Caco-2 (cell line): ENCODE measurements around the gene HMCN2. TPM values are rescaled to one million over a fixed set of nuclear protein-coding genes. Genes with fewer than 3 reads are reported as not detected.

Source experiments
- BruUV-seq: library from RNA; stranded (reverse); fragments of 400-500 nt; replicated peaks from 2 replicates; lab custom pipeline; 2021; lab: Mats Ljungman, UMichigan
- CTCF ChIA-PET: fragments of 300-600 bp; sonication (Branson Sonifier 250); formaldehyde crosslinking; loops from one replicate; lab custom pipeline; 2022; ENCODE audit warnings: antibody characterized with exemption; lab: Charles Lee
- POLR2A ChIA-PET: fragments of 300-600 bp; sonication (Branson Sonifier 250); formaldehyde crosslinking; loops from one replicate; lab custom pipeline; 2022; ENCODE audit warnings: antibody characterized with exemption; lab: Charles Lee
- DNase-seq, 2 experiments: peaks; one replicate each; pipeline versions ENCODE4 v3.0.0 to v3.0.0-alpha.2; 2020 to 2022
- H3K27me3 ChIP-seq: replicated peaks from 2 replicates; pipeline ENCODE4 v1.6.0; 2011; ENCODE audit warnings: low read length; ENCODE audit not compliant: control insufficient read depth, insufficient read depth
- H3K36me3 ChIP-seq: 2 replicates; pipeline ENCODE4 v1.5.1; 2011; ENCODE audit warnings: low read length; ENCODE audit not compliant: control insufficient read depth, insufficient read depth
- H3K4me1 ChIP-seq: fragments of 250-450 bp; sonication (Bioruptor Pico); 2 replicates; pipeline ENCODE4 v1.5.1; 2020; ENCODE audit warnings: mild to moderate bottlenecking
- H3K4me3 ChIP-seq: 2 replicates; pipeline ENCODE4 v1.5.1; 2011; ENCODE audit warnings: low read depth, mild to moderate bottlenecking, control low read depth, low read length
- H3K9me3 ChIP-seq: fragments of 250-450 bp; sonication (Bioruptor Pico); 2 replicates; pipeline ENCODE4 v1.5.1; 2020; ENCODE audit warnings: mild to moderate bottlenecking, moderate library complexity
- H3K27ac Mint-ChIP-seq: one replicate; pipeline ENCODE4 v1.8.0; 2022; ENCODE audit warnings: mixed read lengths; ENCODE audit not compliant: unreplicated experiment
- H3K27me3 Mint-ChIP-seq: one replicate; pipeline ENCODE4 v1.8.0; 2022; ENCODE audit warnings: mixed read lengths; ENCODE audit not compliant: insufficient read depth, unreplicated experiment
- H3K36me3 Mint-ChIP-seq: one replicate; pipeline ENCODE4 v1.8.0; 2022; ENCODE audit warnings: mild to moderate bottlenecking, mixed read lengths; ENCODE audit not compliant: insufficient read depth, unreplicated experiment
- H3K4me1 Mint-ChIP-seq: one replicate; pipeline ENCODE4 v1.8.0; 2022; ENCODE audit warnings: low read depth, mixed read lengths; ENCODE audit not compliant: unreplicated experiment
- H3K4me3 Mint-ChIP-seq: one replicate; pipeline ENCODE4 v1.8.0; 2022; ENCODE audit warnings: mild to moderate bottlenecking, moderate library complexity, mixed read lengths; ENCODE audit not compliant: unreplicated experiment
- H3K9me3 Mint-ChIP-seq: one replicate; pipeline ENCODE4 v1.8.0; 2022; ENCODE audit warnings: mixed read lengths; ENCODE audit not compliant: unreplicated experiment
- intact Hi-C: fragments of 100-400 bp; cut with micrococcal nuclease; formaldehyde crosslinking; loops from one replicate; pipeline ENCODE4 v1.10.0; 2022; ENCODE audit not compliant: unreplicated experiment
- total RNA-seq: library from RNA; stranded (reverse); gene quantifications from 2 replicates; pipeline ENCODE4 v1.2.3, GENCODE V29; 2022
- TF ChIP-seq, protein P1 (sequence below), 2 experiments: fragments of 200-600 bp in 1 of 2; IDR thresholded peaks; 1 replicate in 1 of 2; 2 replicates in 1 of 2; pipeline versions ENCODE4 v1.5.1 to v1.8.0; 2011 to 2022; ENCODE audit warnings: antibody characterized with exemption in 1 of 2, control low read depth in 1 of 2, inconsistent platforms in 1 of 2, low read depth in 1 of 2, low read length in 1 of 2, mild to moderate bottlenecking in 1 of 2, moderate library complexity in 1 of 2; ENCODE audit not compliant: insufficient read depth in 1 of 2, severe bottlenecking in 1 of 2, unreplicated experiment in 1 of 2

HMCN2 gene
- total RNA-seq, 1 experiment from 2014 or later = 0.41 TPM

DNA sequence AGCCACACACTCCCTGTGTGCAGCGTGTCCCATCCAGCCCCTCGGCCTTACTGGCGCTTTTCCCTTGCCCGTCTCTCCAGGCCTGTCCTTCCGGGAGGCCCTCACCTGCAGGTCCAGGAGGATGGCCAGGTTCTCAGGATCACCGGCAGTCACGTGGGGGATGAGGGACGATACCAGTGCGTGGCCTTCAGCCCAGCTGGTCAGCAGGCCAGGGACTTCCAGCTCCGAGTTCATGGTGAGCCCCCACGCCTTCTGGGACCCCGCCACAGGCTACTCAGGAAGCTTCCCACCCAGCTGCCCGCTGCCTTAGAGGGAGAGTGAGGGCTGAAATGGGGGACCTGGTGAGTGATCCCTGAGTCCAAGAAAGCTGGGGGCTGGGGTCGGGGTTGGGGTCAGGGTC is 85.8 kb downstream of the HMCN2 start:
- Histone ChIP-seq H3K36me3 (no peaks in the 10 kb centered on the region), H3K4me1 (no peaks in the 10 kb centered on the region), H3K4me3 (no peak overlapping the region), H3K9me3 (no peaks in the 10 kb centered on the region), H3K27me3 (no peaks in the 10 kb centered on the region)
- no TSS peak for BruUV-seq
- H3K27me3 Mint-ChIP-seq = peaks cover under 1% of the 10 kb centered on the region
- TF ChIP-seq, protein P1, sequence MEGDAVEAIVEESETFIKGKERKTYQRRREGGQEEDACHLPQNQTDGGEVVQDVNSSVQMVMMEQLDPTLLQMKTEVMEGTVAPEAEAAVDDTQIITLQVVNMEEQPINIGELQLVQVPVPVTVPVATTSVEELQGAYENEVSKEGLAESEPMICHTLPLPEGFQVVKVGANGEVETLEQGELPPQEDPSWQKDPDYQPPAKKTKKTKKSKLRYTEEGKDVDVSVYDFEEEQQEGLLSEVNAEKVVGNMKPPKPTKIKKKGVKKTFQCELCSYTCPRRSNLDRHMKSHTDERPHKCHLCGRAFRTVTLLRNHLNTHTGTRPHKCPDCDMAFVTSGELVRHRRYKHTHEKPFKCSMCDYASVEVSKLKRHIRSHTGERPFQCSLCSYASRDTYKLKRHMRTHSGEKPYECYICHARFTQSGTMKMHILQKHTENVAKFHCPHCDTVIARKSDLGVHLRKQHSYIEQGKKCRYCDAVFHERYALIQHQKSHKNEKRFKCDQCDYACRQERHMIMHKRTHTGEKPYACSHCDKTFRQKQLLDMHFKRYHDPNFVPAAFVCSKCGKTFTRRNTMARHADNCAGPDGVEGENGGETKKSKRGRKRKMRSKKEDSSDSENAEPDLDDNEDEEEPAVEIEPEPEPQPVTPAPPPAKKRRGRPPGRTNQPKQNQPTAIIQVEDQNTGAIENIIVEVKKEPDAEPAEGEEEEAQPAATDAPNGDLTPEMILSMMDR (IDR thresholded peaks at IDR 0.05; ENCODE audit: insufficient read depth in 1 of 2, low read depth in 1 of 2, low read length in 1 of 2, severe bottlenecking in 1 of 2, unreplicated experiment in 1 of 2) = no peak
- no peaks in the 10 kb centered on the region for H3K4me1 Mint-ChIP-seq
- no peak overlapping the region for H3K4me3 Mint-ChIP-seq
- no peak overlapping the region for H3K27ac Mint-ChIP-seq
- no peak for DNase-seq
- intact Hi-C loops = no loop called here
- H3K36me3 Mint-ChIP-seq = no peaks in the 10 kb centered on the region
- CTCF ChIA-PET = no interaction called here
- no peaks in the 10 kb centered on the region for H3K9me3 Mint-ChIP-seq
- POLR2A ChIA-PET = no interaction called here

DNA sequence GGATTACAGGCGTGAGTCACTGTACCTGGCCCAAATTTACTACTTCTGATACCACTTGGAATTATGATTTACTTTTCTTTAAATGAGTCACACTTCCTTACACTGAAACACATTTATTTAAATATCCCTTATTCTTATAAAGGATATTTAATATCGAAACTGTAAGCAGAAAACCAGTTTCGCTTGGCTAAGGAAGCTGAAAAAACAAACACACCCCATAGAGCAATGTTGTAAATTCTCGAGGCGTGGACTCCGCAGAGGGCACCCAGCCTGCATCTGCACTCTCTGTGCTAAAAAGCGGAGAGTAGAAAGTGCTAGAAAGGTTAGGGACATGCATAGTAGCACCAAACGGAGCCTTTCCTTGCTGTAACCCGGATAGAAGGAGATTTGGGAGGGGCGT is 86.5 kb downstream of the HMCN2 start:
- Mint-ChIP-seq H3K27ac (no peak overlapping the region), H3K4me3 (no peak overlapping the region), H3K36me3 (no peaks in the 10 kb centered on the region), H3K4me1 (no peaks in the 10 kb centered on the region), H3K9me3 (no peaks in the 10 kb centered on the region), H3K27me3 (peaks cover 3% of the 10 kb centered on the region)
- BruUV-seq = no TSS peak
- no peaks in the 10 kb centered on the region for H3K9me3 ChIP-seq
- H3K4me1 ChIP-seq = no peaks in the 10 kb centered on the region
- no peaks in the 10 kb centered on the region for H3K36me3 ChIP-seq
- POLR2A ChIA-PET = interaction anchor here (0.6 kb wide), 1 partner anchor 65 kb away, joined by 3 read pairs; no protein-coding TSS in a partner anchor
- DNase-seq = no peak
- H3K27me3 ChIP-seq = no peaks in the 10 kb centered on the region
- TF ChIP-seq, protein P1 (IDR thresholded peaks at IDR 0.05; ENCODE audit: insufficient read depth in 1 of 2, low read depth in 1 of 2, low read length in 1 of 2, severe bottlenecking in 1 of 2, unreplicated experiment in 1 of 2) = no peak
- CTCF ChIA-PET = no interaction called here
- no peak overlapping the region for H3K4me3 ChIP-seq
- intact Hi-C loops = no loop called here

DNA sequence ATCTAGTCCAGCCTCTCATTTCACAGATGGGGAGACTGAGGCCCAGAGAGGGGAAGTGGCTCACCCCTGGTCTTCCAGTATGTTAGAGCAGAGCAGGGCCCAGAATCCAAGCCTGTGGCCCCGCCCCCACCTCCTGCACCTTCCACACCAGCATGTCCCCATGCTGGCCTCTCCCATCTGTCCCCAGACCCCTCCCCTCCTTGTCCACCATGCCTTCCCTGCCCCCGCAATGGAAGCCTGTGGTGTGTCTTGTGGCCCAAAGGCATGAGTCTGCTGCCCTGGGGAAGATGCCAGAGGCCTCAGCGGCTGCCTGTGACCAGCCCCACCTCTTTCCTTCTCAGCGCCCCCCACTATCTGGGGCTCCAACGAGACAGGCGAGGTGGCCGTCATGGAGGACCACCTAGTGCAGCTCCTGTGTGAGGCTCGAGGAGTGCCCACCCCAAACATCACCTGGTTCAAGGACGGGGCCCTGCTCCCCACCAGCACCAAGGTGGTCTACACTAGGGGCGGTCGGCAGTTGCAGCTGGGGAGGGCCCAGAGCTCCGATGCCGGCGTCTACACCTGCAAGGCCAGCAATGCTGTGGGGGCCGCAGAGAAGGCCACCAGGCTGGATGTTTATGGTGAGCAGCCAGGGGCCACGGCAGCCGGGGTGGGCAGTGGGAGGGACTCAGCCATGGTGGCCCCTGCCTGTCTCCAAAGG is 87.2 kb downstream of the HMCN2 start:
- peaks cover 3% of the 10 kb centered on the region for H3K27me3 Mint-ChIP-seq
- no peak overlapping the region for H3K27ac Mint-ChIP-seq
- Histone ChIP-seq H3K9me3 (no peaks in the 10 kb centered on the region), H3K4me3 (no peak overlapping the region), H3K36me3 (no peaks in the 10 kb centered on the region), H3K27me3 (no peaks in the 10 kb centered on the region), H3K4me1 (no peaks in the 10 kb centered on the region)
- H3K4me1 Mint-ChIP-seq = no peaks in the 10 kb centered on the region
- H3K4me3 Mint-ChIP-seq = no peak overlapping the region
- TF ChIP-seq, protein P1 (IDR thresholded peaks at IDR 0.05; ENCODE audit: insufficient read depth in 1 of 2, low read depth in 1 of 2, low read length in 1 of 2, severe bottlenecking in 1 of 2, unreplicated experiment in 1 of 2) = no peak
- no peaks in the 10 kb centered on the region for H3K9me3 Mint-ChIP-seq
- ChIA-PET POLR2A (interaction anchor here (0.6 kb wide), 1 partner anchor 65 kb away, joined by 3 read pairs; no protein-coding TSS in a partner anchor), CTCF (no interaction called here)
- BruUV-seq = no TSS peak
- intact Hi-C loops = no loop called here
- no peak for DNase-seq
- H3K36me3 Mint-ChIP-seq = no peaks in the 10 kb centered on the region
